Activated T-cell treated with anti-CD3 and anti-CD28 coated beads, Interleukin-2, amount 50 U/mL, for 24 hours (primary cell): ENCODE measurements around the gene EBP.
"Not testable (repeated sequence)": the region's sequence is repeated elsewhere in the genome, so short reads cannot be mapped to it uniquely, and the experiment has no call there.

Experiments
- DNase-seq: peaks from one replicate; pipeline ENCODE4 v3.0.0-alpha.2; 2020
- H3K27ac Mint-ChIP-seq: 2 replicates; pipeline ENCODE4 v1.8.0; 2020; ENCODE audit warnings: mild to moderate bottlenecking, mixed read lengths
- H3K27me3 Mint-ChIP-seq: 2 replicates; pipeline ENCODE4 v1.8.0; 2020; ENCODE audit warnings: mixed read lengths
- H3K36me3 Mint-ChIP-seq: 2 replicates; pipeline ENCODE4 v1.8.0; 2020; ENCODE audit warnings: low read depth, mixed read lengths
- H3K4me1 Mint-ChIP-seq: 2 replicates; pipeline ENCODE4 v1.8.0; 2020; ENCODE audit warnings: low read depth, mixed read lengths
- H3K4me3 Mint-ChIP-seq: 2 replicates; pipeline ENCODE4 v1.8.0; 2020; ENCODE audit warnings: mild to moderate bottlenecking, moderate library complexity, mixed read lengths
- H3K9me3 Mint-ChIP-seq: 2 replicates; pipeline ENCODE4 v1.8.0; 2020; ENCODE audit warnings: mixed read lengths

EBP gene

GRCh38 chrX:48523682-48524081 is 2.1 kb downstream of the EBP start:
- Mint-ChIP-seq H3K4me3 (peak overlapping the region; percentile 91), H3K4me1 (peaks cover 28% of the 10 kb centered on the region)
- no peak for DNase-seq

GRCh38 chrX:48525853-48526252 is 4.2 kb downstream of the EBP start:
- not testable (repeated sequence) for H3K27me3 Mint-ChIP-seq, H3K4me3 Mint-ChIP-seq, DNase-seq, H3K9me3 Mint-ChIP-seq, H3K27ac Mint-ChIP-seq
- H3K36me3 Mint-ChIP-seq: peaks cover 59% of the 10 kb centered on the region
- H3K4me1 Mint-ChIP-seq: peaks cover 19% of the 10 kb centered on the region

More at GRCh38 chrX:48523682-48524081, 2.1 kb downstream of the EBP start:
- Mint-ChIP-seq H3K36me3 (peaks cover 50% of the 10 kb centered on the region), H3K27ac (peak overlapping the region; percentile 51), H3K27me3 (no peaks in the 10 kb centered on the region), H3K9me3 (no peaks in the 10 kb centered on the region)

GRCh38 chrX:48530736-48531135 is 9.1 kb downstream of the EBP start:
- no peak overlapping the region for H3K27ac Mint-ChIP-seq
- peaks cover 13% of the 10 kb centered on the region for H3K4me1 Mint-ChIP-seq
- no peaks in the 10 kb centered on the region for H3K9me3 Mint-ChIP-seq
- no peak for DNase-seq
- no peak overlapping the region for H3K4me3 Mint-ChIP-seq
- H3K36me3 Mint-ChIP-seq: peaks cover 37% of the 10 kb centered on the region
- H3K27me3 Mint-ChIP-seq: peaks cover 4% of the 10 kb centered on the region

GRCh38 chrX:48531358-48531959 is 9.9 kb downstream of the EBP start:
- Mint-ChIP-seq H3K4me1 (peaks cover 13% of the 10 kb centered on the region), H3K36me3 (peaks cover 31% of the 10 kb centered on the region), H3K9me3 (no peaks in the 10 kb centered on the region), H3K27ac (no peak overlapping the region), H3K27me3 (peaks cover 4% of the 10 kb centered on the region), H3K4me3 (no peak overlapping the region)
- no peak for DNase-seq

GRCh38 chrX:48532161-48532560 is 10.6 kb downstream of the EBP start:
- Mint-ChIP-seq H3K4me3 (no peak overlapping the region), H3K27ac (no peak overlapping the region), H3K36me3 (peaks cover 24% of the 10 kb centered on the region), H3K27me3 (peaks cover 4% of the 10 kb centered on the region), H3K4me1 (peaks cover 11% of the 10 kb centered on the region), H3K9me3 (no peaks in the 10 kb centered on the region)
- DNase-seq: no peak

- no peak for DNase-seq
- H3K4me1 Mint-ChIP-seq: peaks cover 11% of the 10 kb centered on the region
- H3K36me3 Mint-ChIP-seq: peaks cover 14% of the 10 kb centered on the region
- peaks cover 6% of the 10 kb centered on the region for H3K27me3 Mint-ChIP-seq
- H3K4me3 Mint-ChIP-seq: no peak overlapping the region
- no peaks in the 10 kb centered on the region for H3K9me3 Mint-ChIP-seq
- H3K27ac Mint-ChIP-seq: no peak overlapping the region
Observed at GRCh38 chrX:48533165-48533564, 11.6 kb downstream of the EBP start.

GRCh38 chrX:48538641-48539344 is 17.2 kb downstream of the EBP start:
- peak overlapping the region; percentile 83 for H3K4me3 Mint-ChIP-seq
- H3K27ac Mint-ChIP-seq: peak overlapping the region; percentile 98
- peaks cover 6% of the 10 kb centered on the region for H3K27me3 Mint-ChIP-seq
- H3K9me3 Mint-ChIP-seq: no peaks in the 10 kb centered on the region
- H3K4me1 Mint-ChIP-seq: peaks cover 19% of the 10 kb centered on the region
- no peak for DNase-seq
- peaks cover 22% of the 10 kb centered on the region for H3K36me3 Mint-ChIP-seq

- Mint-ChIP-seq H3K4me1 (peaks cover 19% of the 10 kb centered on the region), H3K27ac (peak within 1 kb of the TSS; percentile 98), H3K4me3 (peak within 1 kb of the TSS; percentile 83), H3K9me3 (no peaks in the 10 kb centered on the region), H3K27me3 (peaks cover 6% of the 10 kb centered on the region), H3K36me3 (peaks cover 27% of the 10 kb centered on the region)
- peak; percentile 94 for DNase-seq
Observed at GRCh38 chrX:48539345-48540027, 17.9 kb downstream of the EBP start, which contains the start of gene TBC1D25. TSS of gene TBC1D25 (plus strand) at chrX:48539714. CDS start at chrX:48539798, 84 bp downstream.

- Mint-ChIP-seq H3K4me3 (peak overlapping the region; percentile 83), H3K9me3 (no peaks in the 10 kb centered on the region), H3K27ac (peak overlapping the region; percentile 98), H3K27me3 (peaks cover 2% of the 10 kb centered on the region), H3K36me3 (peaks cover 32% of the 10 kb centered on the region), H3K4me1 (peaks cover 19% of the 10 kb centered on the region)
- DNase-seq: no peak
Observed at GRCh38 chrX:48540028-48540375, 18.4 kb downstream of the EBP start.

GRCh38 chrX:48540480-48540879 is 18.9 kb downstream of the EBP start:
- Mint-ChIP-seq H3K36me3 (peaks cover 33% of the 10 kb centered on the region), H3K27ac (peak overlapping the region; percentile 98), H3K27me3 (peaks cover 2% of the 10 kb centered on the region), H3K4me3 (peak overlapping the region; percentile 83), H3K9me3 (no peaks in the 10 kb centered on the region), H3K4me1 (peaks cover 19% of the 10 kb centered on the region)
- no peak for DNase-seq

GRCh38 chrX:48541140-48541814 is 19.7 kb downstream of the EBP start:
- peaks cover 19% of the 10 kb centered on the region for H3K4me1 Mint-ChIP-seq
- peaks cover 2% of the 10 kb centered on the region for H3K27me3 Mint-ChIP-seq
- H3K9me3 Mint-ChIP-seq: no peaks in the 10 kb centered on the region
- DNase-seq: no peak
- peaks cover 35% of the 10 kb centered on the region for H3K36me3 Mint-ChIP-seq
- H3K4me3 Mint-ChIP-seq: peak overlapping the region; percentile 83
- H3K27ac Mint-ChIP-seq: peak overlapping the region; percentile 98

- Mint-ChIP-seq H3K9me3 (no peaks in the 10 kb centered on the region), H3K4me3 (no peak overlapping the region), H3K36me3 (peaks cover 47% of the 10 kb centered on the region), H3K4me1 (no peaks in the 10 kb centered on the region), H3K27me3 (no peaks in the 10 kb centered on the region), H3K27ac (no peak overlapping the region)
- no peak for DNase-seq
Observed at GRCh38 chrX:48548871-48549270, 27.3 kb downstream of the EBP start.

- not testable (repeated sequence) for DNase-seq, H3K4me1 Mint-ChIP-seq
- H3K36me3 Mint-ChIP-seq: peaks cover 58% of the 10 kb centered on the region
Observed at GRCh38 chrX:48555731-48556325, 34.2 kb downstream of the EBP start.

GRCh38 chrX:48558271-48558670 is 36.7 kb downstream of the EBP start:
- peak overlapping the region; percentile 88 for H3K27ac Mint-ChIP-seq

More at GRCh38 chrX:48555731-48556325, 34.2 kb downstream of the EBP start:
- H3K27ac Mint-ChIP-seq, H3K9me3 Mint-ChIP-seq, H3K27me3 Mint-ChIP-seq, H3K4me3 Mint-ChIP-seq: not testable (repeated sequence)

More at GRCh38 chrX:48558271-48558670, 36.7 kb downstream of the EBP start:
- H3K27me3 Mint-ChIP-seq: peaks cover 9% of the 10 kb centered on the region
- H3K9me3 Mint-ChIP-seq: no peaks in the 10 kb centered on the region
- H3K4me3 Mint-ChIP-seq: no peak overlapping the region
- H3K4me1 Mint-ChIP-seq: peaks cover 6% of the 10 kb centered on the region
- no peak for DNase-seq
- peaks cover 66% of the 10 kb centered on the region for H3K36me3 Mint-ChIP-seq
